Measurements from ENCODE around the gene THSD4.

THSD4 gene

GRCh38 chr15:71306538-71306937, 191.3 kb downstream of the THSD4 start:
- TF ChIP-seq POLR2AphosphoS5 (IDR thresholded peaks at IDR 0.05; ENCODE audit: low read depth) (no peak), SPI1 (IDR thresholded peaks at IDR 0.05; ENCODE audit: borderline replicate concordance, low read depth) (no peak)
- TF ChIP-seq, protein P1, sequence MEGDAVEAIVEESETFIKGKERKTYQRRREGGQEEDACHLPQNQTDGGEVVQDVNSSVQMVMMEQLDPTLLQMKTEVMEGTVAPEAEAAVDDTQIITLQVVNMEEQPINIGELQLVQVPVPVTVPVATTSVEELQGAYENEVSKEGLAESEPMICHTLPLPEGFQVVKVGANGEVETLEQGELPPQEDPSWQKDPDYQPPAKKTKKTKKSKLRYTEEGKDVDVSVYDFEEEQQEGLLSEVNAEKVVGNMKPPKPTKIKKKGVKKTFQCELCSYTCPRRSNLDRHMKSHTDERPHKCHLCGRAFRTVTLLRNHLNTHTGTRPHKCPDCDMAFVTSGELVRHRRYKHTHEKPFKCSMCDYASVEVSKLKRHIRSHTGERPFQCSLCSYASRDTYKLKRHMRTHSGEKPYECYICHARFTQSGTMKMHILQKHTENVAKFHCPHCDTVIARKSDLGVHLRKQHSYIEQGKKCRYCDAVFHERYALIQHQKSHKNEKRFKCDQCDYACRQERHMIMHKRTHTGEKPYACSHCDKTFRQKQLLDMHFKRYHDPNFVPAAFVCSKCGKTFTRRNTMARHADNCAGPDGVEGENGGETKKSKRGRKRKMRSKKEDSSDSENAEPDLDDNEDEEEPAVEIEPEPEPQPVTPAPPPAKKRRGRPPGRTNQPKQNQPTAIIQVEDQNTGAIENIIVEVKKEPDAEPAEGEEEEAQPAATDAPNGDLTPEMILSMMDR (IDR thresholded peaks at IDR 0.05; ENCODE audit: insufficient read depth, low read length) = no peak
- Histone ChIP-seq H3K4me3 (replicated peaks; ENCODE audit: insufficient read depth, low read length) (no peak overlapping the region), H3K27me3 (ENCODE audit: insufficient read depth, poor library complexity, severe bottlenecking) (no peaks in the 10 kb centered on the region), H3K27ac (replicated peaks) (no peak overlapping the region)
- no peak for DNase-seq (ENCODE audit: low read depth in 1 of 2, low spot score in 1 of 2)

GRCh38 chr15:71312194-71312708, 197.0 kb downstream of the THSD4 start:
- DNase-seq (ENCODE audit: low read depth in 1 of 2, low spot score in 1 of 2) = no peak
- Histone ChIP-seq H3K4me3 (replicated peaks; ENCODE audit: insufficient read depth, low read length) (no peak overlapping the region), H3K27me3 (ENCODE audit: insufficient read depth, poor library complexity, severe bottlenecking) (no peaks in the 10 kb centered on the region), H3K27ac (replicated peaks) (no peak overlapping the region)
- no peak for TF ChIP-seq POLR2AphosphoS5 (IDR thresholded peaks at IDR 0.05; ENCODE audit: low read depth)
- TF ChIP-seq, protein P1 (IDR thresholded peaks at IDR 0.05; ENCODE audit: insufficient read depth, low read length) = no peak
- TF ChIP-seq REST (IDR thresholded peaks at IDR 0.05; ENCODE audit: insufficient replicate concordance, low read depth) = no peak
- no peak for TF ChIP-seq SPI1 (IDR thresholded peaks at IDR 0.05; ENCODE audit: borderline replicate concordance, low read depth)
- TF ChIP-seq GABPA (IDR thresholded peaks at IDR 0.05; ENCODE audit: low read depth) = no peak

GRCh38 chr15:71312731-71313460, 197.6 kb downstream of the THSD4 start:
- no peak for TF ChIP-seq REST (IDR thresholded peaks at IDR 0.05; ENCODE audit: insufficient replicate concordance, low read depth)
- TF ChIP-seq POLR2AphosphoS5 (IDR thresholded peaks at IDR 0.05; ENCODE audit: low read depth) = no peak
- TF ChIP-seq SPI1 (IDR thresholded peaks at IDR 0.05; ENCODE audit: borderline replicate concordance, low read depth) = no peak
- TF ChIP-seq, protein P1 (IDR thresholded peaks at IDR 0.05; ENCODE audit: insufficient read depth, low read length) = no peak
- no peak for TF ChIP-seq GABPA (IDR thresholded peaks at IDR 0.05; ENCODE audit: low read depth)
- H3K27me3 ChIP-seq (ENCODE audit: insufficient read depth, poor library complexity, severe bottlenecking) = no peaks in the 10 kb centered on the region
- DNase-seq (ENCODE audit: low read depth in 1 of 2, low spot score in 1 of 2) = no peak
- H3K4me3 ChIP-seq (replicated peaks; ENCODE audit: insufficient read depth, low read length) = no peak overlapping the region
- H3K27ac ChIP-seq (replicated peaks) = no peak overlapping the region

Measured in HL-60 (cell line).